IMR-90 (cell line): ENCODE measurements around the gene GPR32. TPM values are rescaled to one million over a fixed set of nuclear protein-coding genes. Genes with fewer than 3 reads are reported as not detected.

ENCODE experiments used
- ATAC-seq: fragments of 200-7000 bp; cut with Tn5 transposase; 2 replicates; pipeline ENCODE4 v1.9.1; 2020; ENCODE audit warnings: low read depth, mild to moderate bottlenecking, moderate library complexity
- BruUV-seq: library from RNA; stranded (reverse); fragments of 400-500 nt; replicated peaks from 2 replicates; lab custom pipeline; 2021; lab: Mats Ljungman, UMichigan
- CTCF ChIA-PET: fragments of 300-600 bp; formaldehyde crosslinking; extraction: SDS; loops from one replicate; lab custom pipeline; 2021; ENCODE audit warnings: antibody characterized with exemption; lab: Yijun Ruan, JAX
- POLR2A ChIA-PET: fragments of 300-600 bp; sonication (Branson Sonifier 250); formaldehyde crosslinking; loops from one replicate; lab custom pipeline; 2022; ENCODE audit warnings: antibody characterized with exemption; ENCODE audit not compliant: unreplicated experiment; lab: Charles Lee
- DNase-seq: peaks from one replicate; pipeline ENCODE4 v3.0.0; 2013
- H2AFZ ChIP-seq: replicated peaks from 2 replicates; pipeline ENCODE3; 2013; ENCODE audit warnings: low read length, mild to moderate bottlenecking; ENCODE audit not compliant: poor library complexity
- H2AK5ac ChIP-seq: 2 replicates; pipeline ENCODE4 v1.6.1; 2013; ENCODE audit warnings: low read depth, low read length, inconsistent platforms
- H2AK9ac ChIP-seq: replicated peaks from 2 replicates; pipeline ENCODE3; 2013; ENCODE audit warnings: mild to moderate bottlenecking, low read depth, low read length, moderate library complexity; ENCODE audit not compliant: poor library complexity
- H2BK120ac ChIP-seq: 2 replicates; pipeline ENCODE4 v1.6.1; 2013; ENCODE audit warnings: low read depth, low read length, inconsistent platforms
- H2BK15ac ChIP-seq: 3 replicates; pipeline ENCODE4 v1.6.1; 2013; ENCODE audit warnings: low read depth, low read length, inconsistent platforms
- H2BK20ac ChIP-seq: 2 replicates; pipeline ENCODE4 v1.6.1; 2013; ENCODE audit warnings: low read depth, mild to moderate bottlenecking, inconsistent platforms, low read length, moderate library complexity
- H2BK5ac ChIP-seq: 2 replicates; pipeline ENCODE4 v1.6.1; 2013; ENCODE audit warnings: mild to moderate bottlenecking, low read depth, low read length, inconsistent platforms; ENCODE audit not compliant: poor library complexity, severe bottlenecking
- H3K14ac ChIP-seq: replicated peaks from 2 replicates; pipeline ENCODE4 v1.6.1; 2013; ENCODE audit warnings: low read depth, low read length, inconsistent platforms
- H3K18ac ChIP-seq: 2 replicates; pipeline ENCODE4 v1.6.1; 2013; ENCODE audit warnings: low read depth, low read length, control low read depth
- H3K23ac ChIP-seq: 2 replicates; pipeline ENCODE4 v1.6.1; 2013; ENCODE audit warnings: low read depth, low read length, inconsistent platforms
- H3K27ac ChIP-seq: 2 replicates; pipeline ENCODE4 v1.5.1; 2013; ENCODE audit warnings: mild to moderate bottlenecking, control low read depth, low read length; ENCODE audit not compliant: insufficient read depth
- H3K27me3 ChIP-seq: 2 replicates; pipeline ENCODE4 v1.6.1; 2013; ENCODE audit warnings: low read length; ENCODE audit not compliant: control insufficient read depth, insufficient read depth
- H3K36me3 ChIP-seq: 2 replicates; pipeline ENCODE4 v1.6.1; 2013; ENCODE audit warnings: low read length, mixed read lengths; ENCODE audit not compliant: control insufficient read depth, insufficient read depth
- H3K4ac ChIP-seq: 2 replicates; pipeline ENCODE4 v1.6.1; 2013; ENCODE audit warnings: low read depth, low read length, inconsistent platforms
- H3K4me1 ChIP-seq: 2 replicates; pipeline ENCODE4 v1.6.1; 2013; ENCODE audit warnings: low read length, mixed read lengths; ENCODE audit not compliant: control insufficient read depth, insufficient read depth
- H3K4me2 ChIP-seq: 2 replicates; pipeline ENCODE4 v1.6.1; 2013; ENCODE audit warnings: low read depth, mild to moderate bottlenecking, control low read depth, low read length, moderate library complexity
- H3K4me3 ChIP-seq: 2 replicates; pipeline ENCODE4 v1.5.1; 2013; ENCODE audit warnings: low read depth, mild to moderate bottlenecking, control low read depth, low read length, moderate library complexity; ENCODE audit not compliant: insufficient read depth
- H3K56ac ChIP-seq: 2 replicates; pipeline ENCODE4 v1.6.1; 2013; ENCODE audit warnings: low read length, inconsistent platforms; ENCODE audit not compliant: insufficient read depth; ENCODE audit errors: extremely low read depth
- H3K79me1 ChIP-seq, 2 experiments: 2 replicates each; pipeline ENCODE4 v1.6.1; 2013; ENCODE audit warnings: low read length in 2 of 2, inconsistent platforms in 1 of 2, low read depth in 1 of 2
- H3K9ac ChIP-seq: 2 replicates; pipeline ENCODE4 v1.6.1; 2013; ENCODE audit warnings: low read depth, low read length, control low read depth
- H3K9me1 ChIP-seq: 2 replicates; pipeline ENCODE4 v1.6.1; 2013; ENCODE audit warnings: low read length, inconsistent platforms; ENCODE audit not compliant: insufficient read depth
- H3K9me3 ChIP-seq: 2 replicates; pipeline ENCODE4 v1.6.1; 2013; ENCODE audit warnings: low read length; ENCODE audit not compliant: control insufficient read depth, insufficient read depth
- H4K20me1 ChIP-seq: 2 replicates; pipeline ENCODE4 v1.6.1; 2013; ENCODE audit warnings: low read length, inconsistent platforms; ENCODE audit not compliant: insufficient read depth
- H4K5ac ChIP-seq: 2 replicates; pipeline ENCODE4 v1.6.1; 2013; ENCODE audit warnings: mild to moderate bottlenecking, low read depth, low read length, control low read depth
- H4K8ac ChIP-seq, 2 experiments: 2 replicates each; pipeline ENCODE4 v1.6.1; 2013; ENCODE audit warnings: low read depth in 2 of 2, low read length in 2 of 2, control low read depth in 1 of 2, inconsistent platforms in 1 of 2
- H4K91ac ChIP-seq: 2 replicates; pipeline ENCODE4 v1.6.1; 2013; ENCODE audit warnings: low read depth, low read length, inconsistent platforms; ENCODE audit not compliant: insufficient read depth
- CTCF ChIP-seq: conservative IDR thresholded peaks from 2 replicates; pipeline ENCODE4 v1.5.1; 2012; ENCODE audit warnings: mild to moderate bottlenecking, low read depth, low read length, improper control_type of control experiment
- ELK1 ChIP-seq: fragments of 150-350 bp; IDR thresholded peaks from 2 replicates; pipeline ENCODE4 v1.6.1; 2016; ENCODE audit warnings: low read depth, mild to moderate bottlenecking, low read length, moderate library complexity, borderline replicate concordance
- FOS ChIP-seq: fragments of 150-350 bp; IDR thresholded peaks from 2 replicates; pipeline ENCODE4 v1.6.1; 2016; ENCODE audit warnings: low read depth, low read length
- NFE2L2 ChIP-seq: fragments of 150-350 bp; IDR thresholded peaks from 2 replicates; pipeline ENCODE4 v1.6.1; 2016; ENCODE audit warnings: low read depth, mild to moderate bottlenecking, low read length
- RAD21 ChIP-seq: IDR thresholded peaks from 2 replicates; pipeline ENCODE4 v1.6.1; 2012; ENCODE audit warnings: low read length, improper control_type of control experiment
- SMC3 ChIP-seq: fragments of 150-350 bp; IDR thresholded peaks from 2 replicates; pipeline ENCODE4 v1.6.1; 2016; ENCODE audit warnings: low read depth, mild to moderate bottlenecking, antibody characterized with exemption, low read length, moderate library complexity
- USF2 ChIP-seq: fragments of 150-350 bp; IDR thresholded peaks from 2 replicates; pipeline ENCODE4 v1.6.1; 2017; ENCODE audit warnings: mild to moderate bottlenecking, antibody characterized with exemption, low read length, low read depth
- WGBS, 2 experiments: methylation state at CpG; one replicate each; pipeline versions ENCODE4 v1.1.5 to v1.1.7; 2013; ENCODE audit warnings: missing lambda C conversion rate in 2 of 2; ENCODE audit not compliant: insufficient read length in 1 of 2; ENCODE audit errors: extremely low coverage in 2 of 2; 5-methylcytosine and 5-hydroxymethylcytosine counted together
- dilution Hi-C: fragments of 300-500 bp; cut with HindIII; formaldehyde crosslinking; loops from one replicate; pipeline ENCODE4 v1.14.3; 2018; ENCODE audit warnings: low sequenced_read_pairs; ENCODE audit not compliant: unreplicated experiment
- in situ Hi-C: fragments of 300-500 bp; cut with MboI; formaldehyde crosslinking; loops from 3 replicates; pipeline ENCODE4 v1.14.3; 2019; ENCODE audit warnings: low sequenced_read_pairs, inconsistent platforms, mixed read lengths
- intact Hi-C: fragments of 100-400 bp; cut with micrococcal nuclease; formaldehyde crosslinking; loops from 2 replicates; pipeline ENCODE4 v1.10.0; 2022
- polyA plus RNA-seq, 3 experiments: library from polyadenylated mRNA; depleted of rRNA; stranded (reverse); fragments of >200 nt; gene quantifications; 2 replicates each; pipeline ENCODE4 v1.2.3, GENCODE V29; 2012; ENCODE audit warnings: low replicate concordance in 1 of 3
- total RNA-seq: library from RNA; depleted of rRNA; stranded (reverse); fragments of >200 nt; gene quantifications from 2 replicates; pipeline ENCODE4 v1.2.3, GENCODE V29; 2012

Gene GPR32
- total and polyA plus RNA-seq, 2 of the 4 experiments (the other 2 are of a cell fraction), result not detected

DNA sequence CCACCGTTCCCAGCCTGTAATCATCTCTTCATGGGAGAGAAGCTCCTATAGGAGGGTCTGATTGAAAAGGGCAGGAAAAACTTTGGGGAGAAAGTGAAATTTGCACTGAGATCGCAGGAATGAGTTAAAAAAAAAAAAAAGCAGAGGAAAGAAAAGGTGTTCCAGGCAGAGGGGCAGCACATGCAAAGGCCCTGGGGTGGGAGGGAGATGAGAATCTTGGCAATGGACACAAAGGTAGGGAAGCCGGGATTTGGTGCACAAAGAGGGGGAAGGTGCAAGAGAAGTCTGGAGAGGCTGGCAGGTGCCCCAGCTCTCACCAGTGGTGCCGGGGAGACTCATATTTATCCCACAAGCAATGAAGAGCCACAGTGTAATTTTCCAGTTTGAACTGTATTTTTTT lies 16.4 kb upstream of the GPR32 start:
- no TSS peak for BruUV-seq
- Histone ChIP-seq H3K9ac (no peak overlapping the region), H2BK20ac (no peak overlapping the region), H3K79me1 (no peaks in the 10 kb centered on the region), H2BK15ac (no peak overlapping the region), H3K56ac (no peak overlapping the region), H3K36me3 (no peaks in the 10 kb centered on the region), H4K91ac (no peak overlapping the region), H4K8ac (no peak overlapping the region), H2BK120ac (no peak overlapping the region), H3K14ac (no peak overlapping the region), H3K4me2 (no peak overlapping the region), H4K20me1 (no peaks in the 10 kb centered on the region), H4K5ac (no peak overlapping the region), H3K27ac (no peak overlapping the region), H3K9me3 (no peaks in the 10 kb centered on the region), H3K23ac (no peak overlapping the region), H2AK9ac (no peak overlapping the region), H2AK5ac (no peak overlapping the region), H2BK5ac (no peak overlapping the region), H2AFZ (no peak overlapping the region), H3K18ac (no peak overlapping the region), H3K4me1 (no peaks in the 10 kb centered on the region), H3K27me3 (peaks cover 6% of the 10 kb centered on the region), H3K9me1 (no peaks in the 10 kb centered on the region), H3K4me3 (no peak overlapping the region), H3K4ac (no peak overlapping the region)
- CTCF ChIA-PET, result no interaction called here
- DNase-seq (no peak), ATAC-seq (no peak)
- TF ChIP-seq CTCF, result no peak
- TF ChIP-seq ELK1, result no peak
- no peak for TF ChIP-seq NFE2L2
- no peak for TF ChIP-seq RAD21
- no peak for TF ChIP-seq FOS
- no peak for TF ChIP-seq USF2
- no peak for TF ChIP-seq SMC3
- 50% methylated on average over 1 of the region's 4 CpGs; no CpG with 5 or more reads in 1 of the 2 experiments for WGBS, 2 experiments
- dilution Hi-C loops, result no loop called here
- in situ Hi-C loops, result no loop called here
- POLR2A ChIA-PET, result no interaction called here
- intact Hi-C loops, result no loop called here
